ENCODE results near the gene CUEDC2. TPM values are rescaled to one million over a fixed set of nuclear protein-coding genes. Genes with fewer than 3 reads are reported as not detected.

The CUEDC2 gene
- polyA plus RNA-seq, 4 donors, result 78.0 to 101 (median 83.2) TPM

GRCh38 chr10:102411341-102412255, 20.8 kb downstream of the CUEDC2 start:
- DNase-seq (ENCODE audit: low read depth in 4 of 4, low spot score in 3 of 4), result no peak

DNA sequence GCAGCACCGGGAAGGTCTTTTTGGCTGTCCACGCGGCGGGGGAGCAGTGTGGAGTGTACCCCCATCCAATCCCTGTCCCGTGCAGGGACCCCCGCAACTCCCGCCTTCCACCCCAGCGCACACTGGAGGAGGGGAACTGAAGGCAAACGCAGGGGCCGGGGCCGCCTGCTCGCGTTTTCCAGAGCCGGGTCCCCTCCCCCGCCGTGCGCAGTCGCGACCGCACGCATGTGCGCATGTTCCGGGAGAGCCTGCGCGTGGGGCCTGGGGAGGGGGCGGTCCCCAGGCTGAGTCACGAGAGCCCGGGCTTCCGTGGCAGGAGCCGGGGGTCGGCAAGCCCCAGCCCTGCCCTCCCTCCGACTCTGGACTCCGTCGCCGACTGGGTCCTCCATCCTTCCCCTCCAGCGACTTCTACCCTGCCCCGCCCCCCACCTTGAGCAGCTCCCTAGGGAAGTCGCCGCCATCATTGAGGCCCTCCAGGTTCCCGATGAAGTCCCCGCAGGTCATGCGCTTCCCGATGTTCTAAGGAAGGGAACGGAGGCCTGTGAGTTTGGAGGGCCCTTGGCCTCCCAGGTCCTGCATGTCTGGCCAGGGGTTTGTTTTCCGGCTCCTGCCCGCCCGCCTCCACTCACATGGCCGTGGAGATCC, 21.8 kb downstream of the CUEDC2 start:
- no peak for DNase-seq (ENCODE audit: low read depth in 4 of 4, low spot score in 3 of 4)

- DNase-seq (ENCODE audit: low read depth in 4 of 4, low spot score in 3 of 4), result no peak
Measured at GRCh38 chr10:102409604-102410428, 22.6 kb downstream of the CUEDC2 start.

GRCh38 chr10:102408728-102409603, 23.4 kb downstream of the CUEDC2 start:
- no peak for DNase-seq (ENCODE audit: low read depth in 4 of 4, low spot score in 3 of 4)

- no peak for DNase-seq (ENCODE audit: low read depth in 4 of 4, low spot score in 3 of 4)
Measured at GRCh38 chr10:102408131-102408727, 24.1 kb downstream of the CUEDC2 start.

GRCh38 chr10:102407425-102408130, 24.8 kb downstream of the CUEDC2 start:
- no peak for DNase-seq (ENCODE audit: low read depth in 4 of 4, low spot score in 3 of 4)

GRCh38 chr10:102406815-102407214, 25.6 kb downstream of the CUEDC2 start:
- DNase-seq (ENCODE audit: low read depth in 4 of 4, low spot score in 3 of 4), result no peak

DNA sequence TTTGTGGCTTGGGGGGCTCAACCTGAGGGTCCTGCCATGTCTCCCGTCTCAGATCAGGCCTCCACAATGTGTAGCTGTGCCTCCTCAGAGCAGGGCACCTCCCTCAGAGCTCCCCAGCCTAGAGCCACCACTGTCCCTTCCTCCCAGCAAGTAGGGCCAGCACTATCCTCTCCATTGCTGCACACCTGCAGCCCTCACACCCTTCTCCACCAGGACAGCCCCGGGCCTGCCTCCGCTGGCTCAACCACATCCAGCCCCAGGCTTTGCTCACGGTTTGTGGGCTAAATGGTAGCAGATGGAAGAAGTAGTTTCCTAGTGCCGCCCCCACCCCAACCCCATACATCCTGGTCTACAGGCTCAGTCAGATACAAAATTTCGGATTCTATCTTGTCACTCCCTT, 26.7 kb downstream of the CUEDC2 start:
- no peak for DNase-seq (ENCODE audit: low read depth in 4 of 4, low spot score in 3 of 4)

DNA sequence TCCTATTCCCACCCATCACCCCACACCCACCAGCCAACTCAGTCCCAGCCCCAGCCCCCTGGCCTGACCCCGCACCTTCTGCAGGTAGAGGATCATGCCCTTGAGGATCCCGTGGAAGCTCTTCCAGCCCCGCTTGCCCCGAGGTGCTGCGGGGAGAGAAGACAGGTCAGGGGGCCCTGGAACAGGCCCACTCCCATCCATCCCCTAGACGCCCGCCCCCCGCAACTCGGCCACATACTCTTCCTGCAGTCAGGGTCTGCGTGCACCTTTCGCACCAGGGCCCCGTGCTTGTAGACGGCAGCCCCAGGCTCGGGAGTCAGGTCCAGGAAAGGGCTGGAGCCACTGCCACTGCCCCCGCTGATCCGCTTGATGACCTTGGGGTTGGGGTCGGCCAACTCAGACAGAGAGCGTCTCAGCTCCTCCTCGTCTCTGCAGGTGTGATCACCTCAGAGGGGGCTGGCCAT, 27.2 kb downstream of the CUEDC2 start:
- DNase-seq (ENCODE audit: low read depth in 4 of 4, low spot score in 3 of 4), result no peak

DNA sequence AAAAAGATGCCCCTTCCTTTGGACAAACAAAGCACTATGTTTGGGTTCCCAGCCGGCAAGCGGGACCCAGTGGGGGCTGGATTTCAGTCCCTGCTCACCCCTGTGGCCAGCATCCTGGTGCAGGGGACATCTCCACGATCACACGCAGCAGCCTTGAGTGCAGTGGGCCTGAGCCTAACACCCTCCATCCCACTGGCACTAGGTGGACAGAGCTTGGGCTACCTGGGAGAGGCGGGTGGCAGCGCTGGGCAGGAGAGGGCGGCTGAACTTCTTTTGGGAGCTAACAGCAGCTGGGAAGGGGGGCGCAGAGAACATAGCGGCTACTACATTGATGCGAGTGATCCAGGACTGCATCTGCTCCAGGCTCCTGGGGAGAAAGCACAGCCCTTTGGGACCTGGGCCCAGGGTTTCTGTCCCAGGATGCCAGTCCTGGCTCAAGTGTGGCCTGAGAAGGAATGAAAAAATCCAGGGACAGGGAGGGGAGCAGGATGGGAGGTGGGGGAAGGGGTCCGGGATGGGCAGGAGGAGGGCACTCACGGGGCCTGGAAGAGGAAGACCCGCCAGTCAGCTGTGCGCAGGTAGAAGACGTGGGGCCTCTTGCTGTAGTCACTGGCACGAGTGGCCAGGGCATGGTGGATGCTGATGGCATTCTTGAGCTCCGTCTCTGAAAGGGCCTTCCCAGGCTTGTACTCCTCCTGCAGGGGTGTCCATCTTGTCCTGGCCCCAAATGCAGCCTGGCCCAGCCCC, 27.8 kb downstream of the CUEDC2 start:
- no peak for DNase-seq (ENCODE audit: low read depth in 4 of 4, low spot score in 3 of 4)

- no peak for DNase-seq (ENCODE audit: low read depth in 4 of 4, low spot score in 3 of 4)
Measured at GRCh38 chr10:102403115-102403514, 29.3 kb downstream of the CUEDC2 start.

DNA sequence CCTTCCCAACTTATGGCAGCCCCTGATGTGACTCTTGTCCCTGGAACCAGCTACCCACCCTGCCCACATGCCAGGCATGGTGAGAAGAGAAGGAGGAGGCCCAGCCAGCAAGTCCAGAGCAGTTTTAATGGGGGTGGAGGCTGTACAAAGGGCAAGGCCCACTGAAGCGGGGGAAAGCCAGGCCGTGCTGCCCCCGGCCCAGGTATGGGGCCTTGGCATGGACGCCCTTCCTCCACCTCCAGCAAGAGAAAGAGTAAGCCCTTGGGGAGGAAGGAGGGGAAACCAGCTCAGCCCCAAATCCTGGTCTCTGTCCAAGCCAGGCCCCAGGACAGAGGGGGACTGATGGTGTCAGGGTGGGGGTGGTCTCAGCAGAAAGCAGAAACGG, 29.9 kb downstream of the CUEDC2 start:
- no peak for DNase-seq (ENCODE audit: low read depth in 4 of 4, low spot score in 3 of 4)

DNA sequence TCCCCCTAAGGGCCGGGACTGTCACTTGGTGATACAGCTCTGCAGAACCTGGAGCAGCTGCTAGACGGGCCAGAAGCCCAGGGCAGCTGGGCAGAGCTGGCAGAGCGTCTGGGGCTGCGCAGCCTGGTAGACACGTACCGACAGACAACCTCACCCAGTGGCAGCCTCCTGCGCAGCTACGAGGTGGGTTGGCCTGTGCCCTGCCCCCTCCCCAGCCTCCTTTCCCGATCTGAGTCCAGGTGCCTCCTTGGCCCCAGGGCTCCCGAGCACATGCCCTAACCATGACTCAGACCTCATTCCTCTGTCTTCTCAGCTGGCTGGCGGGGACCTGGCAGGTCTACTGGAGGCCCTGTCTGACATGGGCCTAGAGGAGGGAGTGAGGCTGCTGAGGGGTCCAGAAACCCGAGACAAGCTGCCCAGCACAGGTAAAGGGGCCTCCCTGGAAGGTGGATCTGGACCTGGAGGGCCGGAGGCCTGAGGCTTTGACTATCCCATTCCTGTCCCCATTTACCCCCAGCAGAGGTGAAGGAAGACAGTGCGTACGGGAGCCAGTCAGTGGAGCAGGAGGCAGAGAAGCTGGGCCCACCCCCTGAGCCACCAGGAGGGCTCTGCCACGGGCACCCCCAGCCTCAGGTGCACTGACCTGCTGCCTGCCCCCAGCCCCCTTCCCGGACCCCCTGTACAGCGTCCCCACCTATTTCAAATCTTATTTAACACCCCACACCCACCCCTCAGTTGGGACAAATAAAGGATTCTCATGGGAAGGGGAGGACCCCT, 30.5 kb downstream of the CUEDC2 start:
- DNase-seq (ENCODE audit: low read depth in 4 of 4, low spot score in 3 of 4), result no peak

- no peak for DNase-seq (ENCODE audit: low read depth in 4 of 4, low spot score in 3 of 4)
Measured at GRCh38 chr10:102401342-102401654, 31.1 kb downstream of the CUEDC2 start.

GRCh38 chr10:102400598-102401341, 31.6 kb downstream of the CUEDC2 start:
- DNase-seq (ENCODE audit: low read depth in 4 of 4, low spot score in 3 of 4), result no peak

DNA sequence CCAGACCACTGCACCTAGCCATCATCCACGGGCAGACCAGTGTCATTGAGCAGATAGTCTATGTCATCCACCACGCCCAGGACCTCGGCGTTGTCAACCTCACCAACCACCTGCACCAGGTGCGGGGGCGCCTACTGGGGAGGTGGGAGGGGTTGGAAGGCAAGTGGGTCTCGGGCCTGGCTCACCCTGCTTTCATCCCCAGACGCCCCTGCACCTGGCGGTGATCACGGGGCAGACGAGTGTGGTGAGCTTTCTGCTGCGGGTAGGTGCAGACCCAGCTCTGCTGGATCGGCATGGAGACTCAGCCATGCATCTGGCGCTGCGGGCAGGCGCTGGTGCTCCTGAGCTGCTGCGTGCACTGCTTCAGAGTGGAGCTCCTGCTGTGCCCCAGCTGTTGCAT, 32.3 kb downstream of the CUEDC2 start:
- DNase-seq (ENCODE audit: low read depth in 4 of 4, low spot score in 3 of 4), result no peak

All from right renal pelvis (tissue), 4 donors.